HG03439 (cell line): ENCODE measurements around the gene GABRA6.
"Not testable (repeated sequence)": the region's sequence is repeated elsewhere in the genome, so short reads cannot be mapped to it uniquely, and the experiment has no call there.

Source experiments
- ATAC-seq: cut with Tn5 transposase; IDR thresholded peaks from one replicate; pipeline ENCODE4 v1.9.1; 2021; ENCODE audit warnings: mild to moderate bottlenecking, moderate library complexity; ENCODE audit not compliant: unreplicated experiment

The GABRA6 gene

DNA sequence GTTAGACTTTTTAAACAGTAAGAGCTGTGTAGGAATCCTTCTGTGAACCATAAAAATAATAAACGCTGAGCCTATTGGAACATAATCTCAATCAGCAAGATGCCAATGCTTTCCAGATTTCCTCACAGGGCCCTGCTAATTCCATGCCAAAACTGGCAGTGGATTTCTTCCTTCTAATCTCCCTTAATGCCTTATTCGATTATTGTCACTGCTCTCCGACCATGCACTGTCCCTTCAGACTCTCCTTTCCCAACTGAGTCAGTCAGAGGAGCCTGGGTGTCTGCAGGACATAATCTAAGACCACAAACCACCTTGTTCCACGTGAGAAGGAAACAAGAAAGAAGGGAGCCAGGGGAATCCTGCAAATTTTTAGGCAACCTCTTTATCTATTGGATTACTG, at the start of gene GABRA6:
Gene GABRA6, plus strand, starts transcription at position 261 of the 400 bp plus-strand sequence. CDS start 269 bp downstream, outside the sequence.
- ATAC-seq: no peak

DNA sequence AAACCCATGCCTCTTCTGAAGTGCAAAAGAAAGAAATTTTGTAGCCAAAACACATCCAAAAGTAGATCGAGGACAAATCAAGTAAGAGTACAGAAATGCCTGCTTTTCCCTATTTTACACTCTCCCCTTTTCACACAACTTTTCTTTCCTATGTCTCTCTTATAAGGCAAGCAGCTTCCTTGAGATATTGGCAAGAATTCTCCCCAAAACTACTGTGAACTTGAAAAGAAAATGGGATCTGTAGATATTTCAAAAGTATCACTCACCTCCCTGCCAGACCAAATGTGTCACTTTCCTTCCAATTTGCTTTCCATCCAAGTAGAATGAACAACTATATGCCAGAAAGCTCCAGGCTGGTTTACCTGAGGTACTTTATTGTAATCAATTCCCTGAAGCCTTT, 47.9 kb upstream of the GABRA6 start:
- ATAC-seq: no peak

DNA sequence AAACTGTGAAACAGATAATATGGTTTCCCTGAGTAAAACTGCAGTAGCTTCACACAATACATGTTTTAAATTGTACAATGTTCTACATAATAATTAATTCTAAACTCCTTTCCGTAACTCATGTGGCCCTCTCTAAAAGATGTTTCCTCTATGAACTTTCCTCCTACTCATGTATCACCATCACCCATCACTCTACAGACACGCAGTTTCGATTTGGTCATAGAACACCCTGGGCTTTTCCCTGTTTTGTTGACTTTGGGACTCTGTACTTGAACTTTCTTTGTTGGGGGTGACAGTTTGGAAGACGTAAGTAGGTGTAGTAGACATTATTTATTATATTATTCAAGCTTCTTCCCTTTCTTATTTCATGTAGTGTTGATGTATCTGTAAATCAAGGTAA, 44.1 kb upstream of the GABRA6 start:
- no peak for ATAC-seq

GRCh38 chr5:161645264-161645663, 40.3 kb upstream of the GABRA6 start:
- no peak for ATAC-seq

DNA sequence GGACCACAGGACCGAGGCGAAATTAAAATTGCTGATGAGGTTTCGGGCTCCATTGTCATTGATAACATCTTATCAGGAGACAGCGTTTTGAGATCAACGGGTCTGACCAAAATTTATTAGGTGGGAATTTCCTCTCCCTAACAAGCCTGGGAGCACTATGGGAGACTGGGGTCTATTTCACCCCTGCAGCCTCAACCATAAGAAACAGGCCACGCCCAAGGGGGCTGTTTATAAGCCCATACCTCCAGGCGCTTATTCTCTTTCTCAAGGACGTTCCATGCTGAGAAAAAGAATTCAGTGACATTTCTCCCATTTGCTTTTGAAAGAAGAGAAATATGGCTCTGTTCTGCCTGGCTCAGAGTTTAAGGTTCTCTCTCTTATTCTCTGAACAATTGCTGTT, 33.6 kb upstream of the GABRA6 start:
- ATAC-seq: not testable (repeated sequence)

DNA sequence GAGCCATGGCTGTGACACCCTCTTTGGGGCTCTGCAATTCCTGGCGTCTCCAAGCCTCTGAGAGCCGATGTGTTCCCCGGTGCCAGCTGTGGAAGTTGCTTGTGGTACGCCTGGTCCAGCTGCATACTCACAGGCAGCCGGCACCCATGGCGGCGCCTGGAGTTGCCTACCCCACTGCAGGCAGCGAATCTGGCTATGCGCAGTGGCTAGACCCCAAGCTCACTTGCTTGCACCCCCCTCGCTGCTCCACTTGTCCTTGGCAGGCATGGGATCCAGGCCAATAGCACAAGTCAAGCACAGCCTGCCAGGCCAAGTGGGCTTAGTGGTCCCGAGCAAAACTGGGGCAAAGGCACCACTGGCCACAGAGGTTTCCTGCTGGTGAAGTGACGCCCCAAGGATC, 24.7 kb upstream of the GABRA6 start:
- ATAC-seq: no peak

DNA sequence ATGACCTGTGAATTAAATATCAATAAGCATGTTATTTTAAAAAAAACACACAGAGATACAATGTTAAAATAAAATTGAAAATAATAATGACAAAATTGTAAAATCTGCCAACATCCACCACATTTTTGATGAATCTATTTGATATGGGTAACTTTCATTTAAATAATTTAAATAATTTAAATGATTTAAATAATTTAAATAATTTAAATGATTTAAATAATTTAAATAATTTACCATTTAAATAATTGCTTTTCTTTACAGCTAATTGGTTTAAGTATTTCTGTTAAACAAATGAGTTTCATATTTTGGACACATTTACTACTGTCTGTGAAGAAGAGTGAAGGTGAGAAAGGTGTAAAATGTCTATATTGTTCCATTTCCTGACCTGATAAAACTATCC, 22.1 kb upstream of the GABRA6 start:
- ATAC-seq: no peak

- peak; percentile 73 for ATAC-seq
Observed at GRCh38 chr5:161676103-161676502, 9.4 kb upstream of the GABRA6 start.

DNA sequence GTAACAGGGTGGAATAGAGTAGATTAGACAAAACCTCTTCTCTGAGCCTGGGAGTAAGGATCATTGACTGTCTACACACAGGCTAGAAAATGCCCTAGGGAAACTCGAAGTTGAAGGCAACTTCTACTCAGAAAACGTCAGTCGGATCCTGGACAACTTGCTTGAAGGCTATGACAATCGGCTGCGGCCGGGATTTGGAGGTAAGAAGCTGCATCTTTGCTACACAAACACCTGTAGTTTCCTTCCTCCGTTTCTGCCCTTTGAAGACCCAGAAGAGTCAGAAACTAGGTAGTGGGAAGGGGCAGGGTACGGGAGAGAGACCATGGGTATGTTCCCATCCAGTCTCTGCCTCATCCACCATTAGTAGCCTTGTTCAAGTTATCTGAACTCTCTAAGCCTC, 628 bp downstream of the GABRA6 start:
- no peak for ATAC-seq

DNA sequence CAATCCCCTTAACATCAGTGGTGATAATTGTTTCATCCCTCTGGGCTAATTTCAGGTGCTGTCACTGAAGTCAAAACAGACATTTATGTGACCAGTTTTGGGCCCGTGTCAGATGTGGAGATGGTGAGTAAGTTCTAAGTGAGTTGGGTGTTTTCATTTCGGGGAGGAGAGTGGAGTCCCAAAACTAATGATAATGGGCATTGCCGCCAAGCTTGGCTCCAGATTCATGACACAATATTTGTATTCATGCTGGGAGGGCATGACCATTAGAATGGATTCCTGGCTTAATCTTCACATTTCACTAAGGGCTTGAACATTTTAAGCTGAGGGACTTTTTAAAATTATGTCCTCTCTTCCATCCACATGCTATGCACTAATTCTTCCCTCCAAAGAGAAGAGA, 1.4 kb downstream of the GABRA6 start:
- ATAC-seq: no peak

DNA sequence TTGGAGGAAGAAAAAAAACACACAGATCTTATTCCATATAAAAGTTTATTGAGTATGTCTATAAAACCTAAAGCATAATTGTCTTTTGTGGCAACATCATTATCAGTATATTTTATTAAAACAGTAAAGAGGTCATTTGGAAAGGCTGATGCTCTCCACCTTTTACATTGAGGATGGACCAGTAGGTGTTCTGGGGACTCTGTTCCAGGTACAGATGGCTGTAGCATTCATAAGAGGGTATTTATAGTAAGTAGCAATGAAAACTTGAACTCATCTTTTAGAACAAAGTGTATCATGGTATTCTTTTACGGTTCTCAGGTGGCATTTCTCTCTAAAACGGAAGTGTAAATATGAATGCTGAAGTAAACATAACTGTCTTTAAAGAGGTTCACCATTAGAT, 1.8 kb downstream of the GABRA6 start:
- no peak for ATAC-seq

GRCh38 chr5:161691911-161692310, 6.4 kb downstream of the GABRA6 start:
- ATAC-seq: no peak

DNA sequence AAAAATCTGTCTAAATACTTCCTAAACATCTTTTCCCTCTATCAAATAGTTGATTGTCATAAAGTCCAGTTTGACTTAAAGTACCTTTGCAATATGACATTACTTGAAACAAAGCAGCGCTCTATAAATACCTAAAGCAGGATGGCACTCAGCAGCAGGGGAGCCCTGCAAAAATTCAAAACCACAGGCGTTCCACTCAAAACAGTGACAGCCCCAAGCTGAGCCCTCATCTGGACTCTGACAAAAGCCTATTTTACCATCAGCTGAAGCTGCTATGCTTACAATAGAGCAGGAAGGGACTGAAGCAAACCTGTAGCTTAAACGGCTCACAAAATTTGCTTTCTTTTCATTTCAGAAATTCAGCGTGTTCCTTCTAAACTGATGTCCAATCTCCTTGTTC, 11.5 kb downstream of the GABRA6 start:
- no peak for ATAC-seq

DNA sequence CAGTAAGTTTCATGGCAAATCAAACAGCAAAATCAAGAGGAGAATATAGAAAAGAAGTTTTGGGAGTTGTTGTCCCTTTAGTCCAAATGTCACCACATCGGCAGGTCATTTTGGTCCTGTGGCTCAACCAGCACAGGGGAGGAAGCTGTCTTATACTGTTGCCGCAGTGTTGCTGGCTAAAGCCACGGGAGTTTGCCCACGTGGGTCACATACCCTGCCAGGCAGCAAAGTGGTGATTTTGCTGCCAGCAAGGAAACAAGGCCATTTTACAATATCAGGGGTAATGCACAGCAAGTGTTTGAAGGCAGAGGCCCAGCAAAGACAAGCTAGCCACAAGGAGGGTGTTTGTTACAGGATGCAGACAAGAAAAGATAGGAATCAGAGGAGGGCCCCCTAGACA, 14.5 kb downstream of the GABRA6 start:
- ATAC-seq: no peak

DNA sequence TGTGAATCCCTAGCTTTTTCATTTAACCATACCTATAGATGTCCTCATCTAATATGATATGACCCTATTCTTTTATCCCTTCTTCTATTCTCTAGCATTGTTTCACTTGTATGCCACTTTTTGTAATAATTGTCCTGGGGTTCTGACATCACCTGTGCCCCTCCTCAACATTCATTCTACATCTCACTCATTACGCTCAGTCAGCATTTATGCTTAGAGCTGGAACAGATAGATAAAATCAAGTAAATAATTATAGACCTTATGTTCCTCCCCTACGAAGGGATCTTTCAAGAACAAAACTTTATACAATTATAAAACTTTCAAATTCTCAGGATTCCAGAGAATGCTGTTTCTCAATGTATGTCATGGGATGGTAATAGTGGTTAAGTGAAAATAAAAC, 18.0 kb downstream of the GABRA6 start:
- ATAC-seq: no peak

DNA sequence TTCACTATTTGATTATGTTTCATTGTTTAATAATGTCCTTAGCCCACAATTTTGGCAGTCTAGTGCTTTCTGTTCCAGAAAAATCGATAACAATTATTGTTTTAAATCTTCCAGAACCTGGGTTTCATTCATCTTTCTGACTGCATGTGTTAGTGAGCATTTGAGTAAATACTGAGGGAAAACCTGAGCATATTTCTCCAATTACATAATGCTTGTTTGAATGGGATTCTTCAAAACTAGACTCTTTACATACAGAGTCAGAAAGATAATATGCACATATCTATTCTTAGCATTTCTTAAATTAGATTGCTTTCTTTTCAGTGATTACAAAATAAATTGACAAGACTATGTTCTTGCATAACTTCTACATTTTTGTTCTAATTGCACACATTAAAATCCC, 21.9 kb downstream of the GABRA6 start:
- ATAC-seq: no peak

DNA sequence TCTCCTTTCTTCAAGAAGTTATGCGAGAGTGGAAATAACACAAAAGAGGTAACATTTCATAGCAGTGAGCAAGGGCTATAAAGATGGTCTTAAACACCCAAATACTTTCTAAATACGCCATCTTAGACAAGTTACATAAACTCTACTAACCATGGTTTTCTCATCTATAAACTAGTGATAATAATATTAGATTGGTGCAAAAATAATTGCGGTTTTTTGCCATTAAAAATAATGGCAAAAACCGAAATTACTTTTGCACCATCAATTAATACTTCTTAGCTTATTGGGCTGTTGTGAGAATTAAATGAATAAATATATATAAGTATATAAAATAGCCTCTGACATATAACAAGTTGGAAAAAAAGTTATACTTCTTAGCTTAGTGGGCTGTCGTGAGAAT, 23.7 kb downstream of the GABRA6 start:
- ATAC-seq: no peak

DNA sequence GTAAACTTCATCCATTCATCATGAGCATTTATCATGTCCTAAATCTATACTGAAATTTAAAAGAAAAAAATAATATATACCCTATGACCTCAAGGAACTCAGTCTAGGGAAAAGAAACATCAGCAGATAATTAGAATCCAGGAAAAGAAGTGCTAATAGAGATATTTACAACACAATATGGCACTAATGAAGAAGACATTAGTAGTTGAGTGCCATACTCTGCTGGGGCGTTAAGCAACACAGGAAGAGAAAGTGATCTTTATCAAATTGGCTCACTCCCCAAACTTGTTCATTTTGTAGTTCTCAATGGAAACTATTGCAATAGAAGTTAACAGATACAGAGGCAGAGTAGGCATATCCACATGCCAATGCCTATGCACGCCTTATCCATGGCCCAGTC, 27.5 kb downstream of the GABRA6 start:
- no peak for ATAC-seq

GRCh38 chr5:161719157-161719556, 33.6 kb downstream of the GABRA6 start:
- no peak for ATAC-seq

DNA sequence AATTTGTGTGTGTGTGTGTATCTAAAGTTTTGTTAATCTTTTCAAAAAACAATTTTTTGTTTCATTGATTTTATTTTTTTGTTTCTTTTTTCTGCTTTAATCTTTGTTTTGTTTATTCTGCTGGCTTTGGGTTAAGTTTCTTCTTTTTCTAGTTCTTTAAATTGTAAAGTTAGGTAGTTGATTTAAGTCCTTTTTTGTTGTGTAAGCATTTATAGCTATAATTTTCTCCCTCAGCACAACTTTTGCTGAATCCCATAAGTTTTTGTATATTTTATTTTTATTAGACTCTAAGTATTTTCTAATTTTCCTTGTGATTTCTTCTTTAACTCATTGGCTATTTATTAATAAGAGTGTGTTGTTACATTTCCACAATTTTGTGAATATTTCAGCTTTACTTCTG, 34.9 kb downstream of the GABRA6 start:
- ATAC-seq: no peak

DNA sequence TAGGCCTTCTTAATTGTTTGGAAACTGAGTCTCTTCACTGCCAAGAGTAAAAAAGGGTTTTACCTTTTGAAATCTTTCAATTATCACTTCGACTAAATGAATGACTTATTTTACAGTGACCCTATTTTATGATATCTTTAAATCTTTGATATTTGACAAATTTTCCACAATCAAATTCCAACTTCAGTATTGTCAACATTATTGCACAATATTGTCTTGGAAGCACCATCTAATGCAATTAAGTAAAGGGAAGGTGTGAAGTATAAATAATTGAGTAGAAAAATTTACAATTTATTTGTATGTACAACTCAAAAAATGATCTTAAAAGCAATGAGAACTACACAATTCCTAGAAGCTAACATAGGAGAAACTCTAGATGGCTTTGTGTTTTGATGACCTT, 49.2 kb downstream of the GABRA6 start:
- ATAC-seq: no peak

DNA sequence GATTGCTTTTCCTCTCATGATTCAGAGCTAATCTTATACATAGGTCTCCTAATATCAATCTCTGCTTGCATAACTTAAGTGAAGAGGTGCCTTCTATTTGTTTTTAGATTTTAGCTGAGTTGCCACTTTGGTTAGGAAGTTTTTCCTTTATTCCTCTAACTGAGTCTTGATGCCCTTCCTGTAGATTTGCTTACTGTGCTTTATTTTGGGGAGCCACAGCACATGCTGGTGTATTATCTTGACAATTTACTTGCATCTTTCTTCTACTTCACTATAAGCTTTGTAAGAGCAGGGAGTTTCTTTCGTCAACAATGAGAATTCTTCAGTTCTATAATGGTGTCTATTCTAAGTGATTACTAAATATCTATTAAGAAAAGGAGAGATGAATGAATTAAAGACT, 54.9 kb downstream of the GABRA6 start:
- no peak for ATAC-seq

GRCh38 chr5:161744276-161744675, 58.8 kb downstream of the GABRA6 start:
- no peak for ATAC-seq

DNA sequence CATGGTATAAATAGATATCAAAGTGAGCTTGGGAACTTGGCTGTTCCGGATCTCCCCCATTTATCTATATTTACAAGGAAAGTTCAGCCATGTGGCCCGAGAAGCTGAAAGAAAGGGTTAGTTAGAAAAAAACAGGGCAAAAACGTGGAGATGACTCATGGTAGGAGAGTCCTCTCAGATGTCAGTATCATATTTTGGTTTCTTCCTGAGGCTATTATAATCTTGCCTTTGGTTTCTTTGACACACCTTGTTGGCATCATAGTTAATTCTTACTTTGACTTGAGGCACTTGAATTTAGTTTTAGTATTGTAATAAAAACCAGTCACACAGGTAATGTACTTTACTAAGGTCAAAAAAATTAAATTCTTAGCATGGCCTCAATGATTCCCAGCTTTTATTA, 59.9 kb downstream of the GABRA6 start:
- ATAC-seq: no peak
